Measurements from ENCODE around the gene STXBP5.
"Not testable (repeated sequence)": the region's sequence is repeated elsewhere in the genome, so short reads cannot be mapped to it uniquely, and the experiment has no call there.

STXBP5 gene

GRCh38 chr6:147372806-147373205 is 168.6 kb downstream of the STXBP5 start:
- H3K4me3 ChIP-seq (ENCODE audit: low read length) = no peak overlapping the region
- no peaks in the 10 kb centered on the region for H3K36me3 ChIP-seq (ENCODE audit: control insufficient read depth, insufficient read depth, low read length)

GRCh38 chr6:147378819-147379218 is 174.6 kb downstream of the STXBP5 start:
- peak; percentile 18 for DNase-seq (ENCODE audit: low read depth, low spot score)

More at GRCh38 chr6:147372806-147373205, 168.6 kb downstream of the STXBP5 start:
- no peaks in the 10 kb centered on the region for H3K9me3 ChIP-seq (ENCODE audit: control insufficient read depth, insufficient read depth, low read length)
- no CpG with 5 or more reads among the region's 1 CpG for WGBS (ENCODE audit: insufficient coverage, insufficient read length)
- H3K27ac ChIP-seq (ENCODE audit: low read length) = no peak overlapping the region
- no peak for DNase-seq (ENCODE audit: low read depth, low spot score)
- no peaks in the 10 kb centered on the region for H3K27me3 ChIP-seq (ENCODE audit: control insufficient read depth, insufficient read depth, low read length)
- H3K4me1 ChIP-seq (ENCODE audit: control insufficient read depth, insufficient read depth, low read length) = no peaks in the 10 kb centered on the region

GRCh38 chr6:147380841-147381240 is 176.6 kb downstream of the STXBP5 start:
- H3K4me1 ChIP-seq (ENCODE audit: control insufficient read depth, insufficient read depth, low read length); H3K27me3 ChIP-seq (ENCODE audit: control insufficient read depth, insufficient read depth, low read length); H3K9me3 ChIP-seq (ENCODE audit: control insufficient read depth, insufficient read depth, low read length); H3K4me3 ChIP-seq (ENCODE audit: low read length); H3K27ac ChIP-seq (ENCODE audit: low read length); DNase-seq (ENCODE audit: low read depth, low spot score); H3K36me3 ChIP-seq (ENCODE audit: control insufficient read depth, insufficient read depth, low read length): not testable (repeated sequence)
- no CpG with 5 or more reads among the region's 3 CpGs for WGBS (ENCODE audit: insufficient coverage, insufficient read length)

More at GRCh38 chr6:147378819-147379218, 174.6 kb downstream of the STXBP5 start:
- Histone ChIP-seq H3K27me3 (ENCODE audit: control insufficient read depth, insufficient read depth, low read length) (no peaks in the 10 kb centered on the region), H3K4me1 (ENCODE audit: control insufficient read depth, insufficient read depth, low read length) (no peaks in the 10 kb centered on the region), H3K36me3 (ENCODE audit: control insufficient read depth, insufficient read depth, low read length) (no peaks in the 10 kb centered on the region; the same call in 1 of the 2 replicates), H3K27ac (ENCODE audit: low read length) (no peak overlapping the region), H3K4me3 (ENCODE audit: low read length) (no peak overlapping the region), H3K9me3 (ENCODE audit: control insufficient read depth, insufficient read depth, low read length) (no peaks in the 10 kb centered on the region)
- WGBS (ENCODE audit: insufficient coverage, insufficient read length) = no CpG with 5 or more reads among the region's 1 CpG

- no CpG with 5 or more reads among the region's 3 CpGs for WGBS (ENCODE audit: insufficient coverage, insufficient read length)
- Histone ChIP-seq H3K27ac (ENCODE audit: low read length) (no peak overlapping the region), H3K27me3 (ENCODE audit: control insufficient read depth, insufficient read depth, low read length) (no peaks in the 10 kb centered on the region), H3K36me3 (ENCODE audit: control insufficient read depth, insufficient read depth, low read length) (no peaks in the 10 kb centered on the region; the same call in 1 of the 2 replicates), H3K4me1 (ENCODE audit: control insufficient read depth, insufficient read depth, low read length) (no peaks in the 10 kb centered on the region), H3K9me3 (ENCODE audit: control insufficient read depth, insufficient read depth, low read length) (no peaks in the 10 kb centered on the region), H3K4me3 (ENCODE audit: low read length) (no peak overlapping the region)
- DNase-seq (ENCODE audit: low read depth, low spot score) = no peak
Observed at GRCh38 chr6:147381712-147382111, 177.5 kb downstream of the STXBP5 start.

GRCh38 chr6:147382945-147383554 is 178.8 kb downstream of the STXBP5 start:
- no peaks in the 10 kb centered on the region; the same call in 1 of the 2 replicates for H3K36me3 ChIP-seq (ENCODE audit: control insufficient read depth, insufficient read depth, low read length)
- H3K9me3 ChIP-seq (ENCODE audit: control insufficient read depth, insufficient read depth, low read length) = no peaks in the 10 kb centered on the region
- no peak overlapping the region for H3K27ac ChIP-seq (ENCODE audit: low read length)
- H3K4me1 ChIP-seq (ENCODE audit: control insufficient read depth, insufficient read depth, low read length) = no peaks in the 10 kb centered on the region
- no CpG with 5 or more reads among the region's 6 CpGs for WGBS (ENCODE audit: insufficient coverage, insufficient read length)
- DNase-seq (ENCODE audit: low read depth, low spot score) = no peak
- H3K27me3 ChIP-seq (ENCODE audit: control insufficient read depth, insufficient read depth, low read length) = no peaks in the 10 kb centered on the region
- no peak overlapping the region for H3K4me3 ChIP-seq (ENCODE audit: low read length)

GRCh38 chr6:147384029-147384428 is 179.8 kb downstream of the STXBP5 start:
- Histone ChIP-seq H3K27me3 (ENCODE audit: control insufficient read depth, insufficient read depth, low read length) (no peaks in the 10 kb centered on the region), H3K4me3 (ENCODE audit: low read length) (no peak overlapping the region), H3K4me1 (ENCODE audit: control insufficient read depth, insufficient read depth, low read length) (no peaks in the 10 kb centered on the region), H3K36me3 (ENCODE audit: control insufficient read depth, insufficient read depth, low read length) (no peaks in the 10 kb centered on the region; the same call in 1 of the 2 replicates), H3K9me3 (ENCODE audit: control insufficient read depth, insufficient read depth, low read length) (no peaks in the 10 kb centered on the region), H3K27ac (ENCODE audit: low read length) (no peak overlapping the region)
- DNase-seq (ENCODE audit: low read depth, low spot score) = no peak
- no CpG with 5 or more reads among the region's 2 CpGs for WGBS (ENCODE audit: insufficient coverage, insufficient read length)

- Histone ChIP-seq H3K27ac (ENCODE audit: low read length) (no peak overlapping the region), H3K36me3 (ENCODE audit: control insufficient read depth, insufficient read depth, low read length) (no peaks in the 10 kb centered on the region; the same call in 1 of the 2 replicates), H3K27me3 (ENCODE audit: control insufficient read depth, insufficient read depth, low read length) (no peaks in the 10 kb centered on the region), H3K9me3 (ENCODE audit: control insufficient read depth, insufficient read depth, low read length) (no peaks in the 10 kb centered on the region), H3K4me3 (ENCODE audit: low read length) (no peak overlapping the region), H3K4me1 (ENCODE audit: control insufficient read depth, insufficient read depth, low read length) (no peaks in the 10 kb centered on the region)
- no peak for DNase-seq (ENCODE audit: low read depth, low spot score)
- no CpG with 5 or more reads among the region's 6 CpGs for WGBS (ENCODE audit: insufficient coverage, insufficient read length)
Observed at GRCh38 chr6:147384737-147385710, 180.8 kb downstream of the STXBP5 start.

GRCh38 chr6:147389463-147389862 is 185.2 kb downstream of the STXBP5 start:
- H3K4me3 ChIP-seq (ENCODE audit: low read length) = no peak overlapping the region
- no peaks in the 10 kb centered on the region for H3K36me3 ChIP-seq (ENCODE audit: control insufficient read depth, insufficient read depth, low read length)
- H3K9me3 ChIP-seq (ENCODE audit: control insufficient read depth, insufficient read depth, low read length) = no peaks in the 10 kb centered on the region
- no peaks in the 10 kb centered on the region for H3K4me1 ChIP-seq (ENCODE audit: control insufficient read depth, insufficient read depth, low read length)
- no CpG with 5 or more reads among the region's 1 CpG for WGBS (ENCODE audit: insufficient coverage, insufficient read length)
- no peaks in the 10 kb centered on the region for H3K27me3 ChIP-seq (ENCODE audit: control insufficient read depth, insufficient read depth, low read length)
- no peak overlapping the region for H3K27ac ChIP-seq (ENCODE audit: low read length)
- DNase-seq (ENCODE audit: low read depth, low spot score) = no peak

- WGBS (ENCODE audit: insufficient coverage, insufficient read length) = no CpG with 5 or more reads among the region's 5 CpGs
- Histone ChIP-seq H3K27ac (ENCODE audit: low read length) (no peak overlapping the region), H3K36me3 (ENCODE audit: control insufficient read depth, insufficient read depth, low read length) (no peaks in the 10 kb centered on the region), H3K27me3 (ENCODE audit: control insufficient read depth, insufficient read depth, low read length) (no peaks in the 10 kb centered on the region), H3K9me3 (ENCODE audit: control insufficient read depth, insufficient read depth, low read length) (no peaks in the 10 kb centered on the region), H3K4me1 (ENCODE audit: control insufficient read depth, insufficient read depth, low read length) (no peaks in the 10 kb centered on the region; the same call in 1 of the 2 replicates), H3K4me3 (ENCODE audit: low read length) (no peak overlapping the region)
- no peak for DNase-seq (ENCODE audit: low read depth, low spot score)
Observed at GRCh38 chr6:147390909-147391536, 186.8 kb downstream of the STXBP5 start.

GRCh38 chr6:147392917-147393625 is 188.9 kb downstream of the STXBP5 start:
- no peaks in the 10 kb centered on the region for H3K9me3 ChIP-seq (ENCODE audit: control insufficient read depth, insufficient read depth, low read length)
- H3K4me3 ChIP-seq (ENCODE audit: low read length) = no peak overlapping the region
- no peaks in the 10 kb centered on the region; the same call in 1 of the 2 replicates for H3K4me1 ChIP-seq (ENCODE audit: control insufficient read depth, insufficient read depth, low read length)
- DNase-seq (ENCODE audit: low read depth, low spot score) = no peak
- H3K27ac ChIP-seq (ENCODE audit: low read length) = no peak overlapping the region
- no peaks in the 10 kb centered on the region for H3K36me3 ChIP-seq (ENCODE audit: control insufficient read depth, insufficient read depth, low read length)
- WGBS (ENCODE audit: insufficient coverage, insufficient read length) = no CpG with 5 or more reads among the region's 8 CpGs
- H3K27me3 ChIP-seq (ENCODE audit: control insufficient read depth, insufficient read depth, low read length) = no peaks in the 10 kb centered on the region
